Fibroblast of gingiva (primary cell): Measurements from ENCODE around the gene CH25H.
"Not testable (repeated sequence)": the region's sequence is repeated elsewhere in the genome, so short reads cannot be mapped to it uniquely, and the experiment has no call there.

Experiments
- DNase-seq: peaks from one replicate; pipeline ENCODE4 v3.0.0-alpha.2; 2011; ENCODE audit warnings: low read depth

CH25H gene

GRCh38 chr10:89197473-89197872 is 9.6 kb downstream of the CH25H start:
- DNase-seq: no peak

- DNase-seq: peak; percentile 62
Measured at GRCh38 chr10:89191301-89191700, 15.8 kb downstream of the CH25H start.

GRCh38 chr10:89189211-89189734 is 17.8 kb downstream of the CH25H start:
- no peak for DNase-seq

- no peak for DNase-seq
Measured at GRCh38 chr10:89185658-89186057, 21.5 kb downstream of the CH25H start.

GRCh38 chr10:89184638-89185037 is 22.5 kb downstream of the CH25H start:
- DNase-seq: no peak

- no peak for DNase-seq
Measured at GRCh38 chr10:89183571-89183970, 23.5 kb downstream of the CH25H start.

- DNase-seq: no peak
Measured at GRCh38 chr10:89182894-89183293, 24.2 kb downstream of the CH25H start.

- DNase-seq: no peak
Measured at GRCh38 chr10:89175816-89176215, 31.3 kb downstream of the CH25H start.

- DNase-seq: peak; percentile 25
Measured at GRCh38 chr10:89173075-89173474, 34.0 kb downstream of the CH25H start.

GRCh38 chr10:89171996-89172395 is 35.1 kb downstream of the CH25H start:
- DNase-seq: peak; percentile 65

GRCh38 chr10:89171263-89171872 is 35.7 kb downstream of the CH25H start:
- DNase-seq: no peak

- not testable (repeated sequence) for DNase-seq
Measured at GRCh38 chr10:89168354-89168900, 38.7 kb downstream of the CH25H start.

GRCh38 chr10:89167915-89168314 is 39.2 kb downstream of the CH25H start:
- DNase-seq: peak; percentile 65

GRCh38 chr10:89165923-89166322 is 41.2 kb downstream of the CH25H start:
- DNase-seq: peak; percentile 27

GRCh38 chr10:89164920-89165319 is 42.2 kb downstream of the CH25H start:
- DNase-seq: no peak

GRCh38 chr10:89164080-89164479 is 43.0 kb downstream of the CH25H start:
- no peak for DNase-seq

GRCh38 chr10:89163265-89163995 is 43.7 kb downstream of the CH25H start:
- peak; percentile 80 for DNase-seq

- no peak for DNase-seq
Measured at GRCh38 chr10:89162596-89162995, 44.5 kb downstream of the CH25H start.

GRCh38 chr10:89160339-89160738 is 46.8 kb downstream of the CH25H start:
- no peak for DNase-seq

- peak; percentile 47 for DNase-seq
Measured at GRCh38 chr10:89159761-89160160, 47.4 kb downstream of the CH25H start.

GRCh38 chr10:89159316-89159715 is 47.8 kb downstream of the CH25H start:
- no peak for DNase-seq

GRCh38 chr10:89158446-89158845 is 48.7 kb downstream of the CH25H start:
- DNase-seq: peak; percentile 71

- DNase-seq: no peak
Measured at GRCh38 chr10:89156161-89156835, 50.8 kb downstream of the CH25H start.
